Measurements from ENCODE around the gene GPX3. TPM values are rescaled to one million over a fixed set of nuclear protein-coding genes. Genes with fewer than 3 reads are reported as not detected.
A peak's percentile ranks its signal among the peaks of the same experiment; 100 is the strongest.

GPX3 gene
- total and polyA plus RNA-seq, 7 donors: 447 to 852 (median 561) TPM

- Histone ChIP-seq H3K4me3 (no peak overlapping the region), H3K4me1 (no peaks in the 10 kb centered on the region), H3K36me3 (ENCODE audit: insufficient read depth in 1 of 2, low read depth in 1 of 2) (no peaks in the 10 kb centered on the region), H3K27me3 (ENCODE audit: insufficient read depth in 3 of 3, low read length in 2 of 3) (no peaks in the 10 kb centered on the region), H3K27ac (no peak overlapping the region), H3K9me3 (no peaks in the 10 kb centered on the region)
- ATAC-seq: no peak
- no peak for TF ChIP-seq CTCF (IDR thresholded peaks at IDR 0.05)
- no peak for DNase-seq
- WGBS, 3 donors: 91 to 96% (median 93%) methylated on average over 6 of the region's 6 CpGs
- intact Hi-C loops (cut with DNase I): no loop called here
Observed at GRCh38 chr5:150992705-150993104, 27.7 kb upstream of the GPX3 start.

GRCh38 chr5:150993422-150993821, 27.0 kb upstream of the GPX3 start:
- no peak for TF ChIP-seq CTCF (IDR thresholded peaks at IDR 0.05)
- WGBS, 3 donors: 66 to 88% (median 78%) methylated on average over 2 of the region's 2 CpGs
- ATAC-seq (no peak), DNase-seq (no peak)
- Histone ChIP-seq H3K4me3 (no peak overlapping the region), H3K27me3 (ENCODE audit: insufficient read depth in 3 of 3, low read length in 2 of 3) (no peaks in the 10 kb centered on the region), H3K4me1 (no peaks in the 10 kb centered on the region), H3K9me3 (no peaks in the 10 kb centered on the region), H3K27ac (no peak overlapping the region), H3K36me3 (ENCODE audit: insufficient read depth in 1 of 2, low read depth in 1 of 2) (no peaks in the 10 kb centered on the region)
- intact Hi-C loops (cut with DNase I): no loop called here

- Histone ChIP-seq H3K27me3 (ENCODE audit: insufficient read depth in 3 of 3, low read length in 2 of 3) (no peaks in the 10 kb centered on the region), H3K27ac (no peak overlapping the region), H3K9me3 (no peaks in the 10 kb centered on the region), H3K4me1 (no peaks in the 10 kb centered on the region), H3K4me3 (no peak overlapping the region), H3K36me3 (ENCODE audit: insufficient read depth in 1 of 2, low read depth in 1 of 2) (no peaks in the 10 kb centered on the region)
- 92 to 97% (median 94%) methylated on average over 1 of the region's 1 CpG for WGBS, 3 donors
- intact Hi-C loops (cut with DNase I): no loop called here
- ATAC-seq: no peak
- no peak for TF ChIP-seq CTCF (IDR thresholded peaks at IDR 0.05)
- DNase-seq: no peak
Observed at GRCh38 chr5:150993826-150994412, 26.5 kb upstream of the GPX3 start.

- H3K36me3 ChIP-seq (ENCODE audit: insufficient read depth in 1 of 2, low read depth in 1 of 2): no peaks in the 10 kb centered on the region
- H3K27ac ChIP-seq: no peak overlapping the region
- ATAC-seq (peak; percentile 19 to 55 (median 43)), DNase-seq (peak; percentile 58 to 78)
- H3K27me3 ChIP-seq (ENCODE audit: insufficient read depth in 3 of 3, low read length in 2 of 3): no peaks in the 10 kb centered on the region
- 24 to 43% (median 31%) methylated on average over 7 of the region's 7 CpGs for WGBS, 3 donors
- intact Hi-C loops (cut with DNase I): loop anchor here (5.0 kb wide), 2 partner anchors 117 to 162 kb away; no protein-coding TSS in a partner anchor
- peaks cover 3% of the 10 kb centered on the region for H3K4me1 ChIP-seq
- H3K9me3 ChIP-seq: no peaks in the 10 kb centered on the region
- no peak overlapping the region for H3K4me3 ChIP-seq
- TF ChIP-seq CTCF (IDR thresholded peaks at IDR 0.05): no peak
Observed at GRCh38 chr5:150999704-151000442, 20.5 kb upstream of the GPX3 start.
